Astrocyte (in vitro differentiated cells and primary cell): ENCODE results near the gene OTUB2.

Experiments
- EZH2 ChIP-seq: IDR thresholded peaks from 2 replicates; pipeline ENCODE4 v1.6.1; 2012; ENCODE audit warnings: mild to moderate bottlenecking, low read length, inconsistent platforms; ENCODE audit not compliant: insufficient read depth
- TF ChIP-seq, protein P1 (sequence below): IDR thresholded peaks from 2 replicates; pipeline ENCODE4 v1.5.1; 2011; ENCODE audit warnings: low read depth, mild to moderate bottlenecking, inconsistent platforms, low read length, moderate library complexity; ENCODE audit not compliant: insufficient read depth

DNA sequence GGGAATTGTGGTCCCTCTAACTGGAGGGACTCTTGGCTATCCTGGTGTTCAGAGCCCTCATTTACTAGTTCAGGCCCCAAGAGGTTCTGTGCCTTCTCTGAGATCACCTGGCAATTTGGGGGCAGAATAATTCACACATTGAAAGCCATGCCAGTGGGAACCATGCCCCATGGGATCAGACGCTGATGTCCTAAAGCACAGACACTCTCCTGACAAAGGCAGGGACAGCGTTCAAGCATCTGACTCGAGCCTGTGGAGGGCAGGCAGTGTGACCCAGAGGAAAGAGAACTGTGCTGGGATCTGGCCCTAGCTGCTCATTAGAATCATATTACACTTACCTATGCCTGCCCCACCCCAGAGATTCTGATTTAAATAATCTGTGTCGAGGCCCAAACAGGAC lies 47.4 kb upstream of the OTUB2 start:
- TF ChIP-seq, protein P1, sequence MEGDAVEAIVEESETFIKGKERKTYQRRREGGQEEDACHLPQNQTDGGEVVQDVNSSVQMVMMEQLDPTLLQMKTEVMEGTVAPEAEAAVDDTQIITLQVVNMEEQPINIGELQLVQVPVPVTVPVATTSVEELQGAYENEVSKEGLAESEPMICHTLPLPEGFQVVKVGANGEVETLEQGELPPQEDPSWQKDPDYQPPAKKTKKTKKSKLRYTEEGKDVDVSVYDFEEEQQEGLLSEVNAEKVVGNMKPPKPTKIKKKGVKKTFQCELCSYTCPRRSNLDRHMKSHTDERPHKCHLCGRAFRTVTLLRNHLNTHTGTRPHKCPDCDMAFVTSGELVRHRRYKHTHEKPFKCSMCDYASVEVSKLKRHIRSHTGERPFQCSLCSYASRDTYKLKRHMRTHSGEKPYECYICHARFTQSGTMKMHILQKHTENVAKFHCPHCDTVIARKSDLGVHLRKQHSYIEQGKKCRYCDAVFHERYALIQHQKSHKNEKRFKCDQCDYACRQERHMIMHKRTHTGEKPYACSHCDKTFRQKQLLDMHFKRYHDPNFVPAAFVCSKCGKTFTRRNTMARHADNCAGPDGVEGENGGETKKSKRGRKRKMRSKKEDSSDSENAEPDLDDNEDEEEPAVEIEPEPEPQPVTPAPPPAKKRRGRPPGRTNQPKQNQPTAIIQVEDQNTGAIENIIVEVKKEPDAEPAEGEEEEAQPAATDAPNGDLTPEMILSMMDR, result no peak
- TF ChIP-seq EZH2, result no peak
